SK-N-SH (cell line): ENCODE results near the gene GTPBP3. TPM values are rescaled to one million over a fixed set of nuclear protein-coding genes. Genes with fewer than 3 reads are reported as not detected.

Source experiments
- CTCF ChIA-PET: fragments of 300-600, 350-600 bp; formaldehyde crosslinking; extraction: SDS; loops from one replicate; lab custom pipeline; 2021; lab: Yijun Ruan, JAX
- POLR2A ChIA-PET: fragments of 350-600 bp; sonication (Branson Sonifier 250); formaldehyde crosslinking; extraction: SDS; loops from one replicate; lab custom pipeline; 2020; ENCODE audit warnings: antibody characterized with exemption, inconsistent platforms; lab: Yijun Ruan, JAX
- DNase-seq: peaks from one replicate; pipeline ENCODE4 v3.0.0; 2012
- H2AFZ ChIP-seq: fragments of 200-600 bp; sonication (generic); 2 replicates; pipeline ENCODE4 v1.8.1; 2016; ENCODE audit warnings: antibody characterized with exemption, mild to moderate bottlenecking, low read depth
- H3F3A ChIP-seq: fragments of 200-600 bp; sonication (generic); replicated peaks from 2 replicates; pipeline ENCODE3; 2016; ENCODE audit warnings: antibody characterized with exemption, mild to moderate bottlenecking; ENCODE audit not compliant: insufficient read depth
- H3K27ac ChIP-seq, 2 experiments: fragments of 200-500 bp in 1 of 2; fragments of 200-600 bp in 1 of 2; sonication (Bioruptor generic) in 1 of 2; sonication (generic), shearing (Covaris generic) in 1 of 2; 2 replicates each; pipeline versions ENCODE4 v1.5.1 to v1.6.1; 2014 to 2016; ENCODE audit warnings: low read depth in 2 of 2, inconsistent platforms in 1 of 2, low read length in 1 of 2, mild to moderate bottlenecking in 1 of 2, mixed read lengths in 1 of 2
- H3K27me3 ChIP-seq: fragments of 200-600 bp; sonication (generic), shearing (Covaris generic); 2 replicates; pipeline ENCODE4 v1.6.1; 2016; ENCODE audit warnings: mixed run types; ENCODE audit not compliant: insufficient read depth
- H3K36me3 ChIP-seq, 2 experiments: fragments of 200-500 bp in 1 of 2; fragments of 200-600 bp in 1 of 2; sonication (Bioruptor generic) in 1 of 2; sonication (generic) in 1 of 2; replicated peaks in 1 of 2; 2 replicates each; pipeline versions ENCODE3 to v1.5.1; 2014 to 2016; ENCODE audit warnings: low read length in 1 of 2, mild to moderate bottlenecking in 1 of 2; ENCODE audit not compliant: insufficient read depth in 2 of 2, control insufficient read depth in 1 of 2
- H3K4me1 ChIP-seq, 2 experiments: fragments of 200-500 bp in 1 of 2; fragments of 200-600 bp in 1 of 2; sonication (Bioruptor generic) in 1 of 2; sonication (generic), shearing (Covaris generic) in 1 of 2; 2 replicates each; pipeline versions ENCODE4 v1.5.1 to v1.6.1; 2014 to 2016; ENCODE audit warnings: low read depth in 1 of 2, low read length in 1 of 2, mixed run types in 1 of 2; ENCODE audit not compliant: insufficient read depth in 2 of 2, control insufficient read depth in 1 of 2
- H3K4me2 ChIP-seq: fragments of 200-600 bp; sonication (generic), shearing (Covaris generic); 2 replicates; pipeline ENCODE4 v1.6.1; 2017; ENCODE audit warnings: mixed run types
- H3K4me3 ChIP-seq, 2 experiments: fragments of 200-500 bp in 1 of 2; fragments of 200-600 bp in 1 of 2; sonication (Bioruptor generic) in 1 of 2; sonication (generic), shearing (Covaris generic) in 1 of 2; 2 replicates each; pipeline versions ENCODE4 v1.5.1 to v1.8.1; 2014 to 2016; ENCODE audit warnings: low read depth in 2 of 2, inconsistent platforms in 1 of 2, low read length in 1 of 2, mild to moderate bottlenecking in 1 of 2, mixed read lengths in 1 of 2, moderate library complexity in 1 of 2
- H3K79me2 ChIP-seq: fragments of 200-600 bp; sonication (generic); 2 replicates; pipeline ENCODE4 v1.8.1; 2017; ENCODE audit warnings: mild to moderate bottlenecking; ENCODE audit not compliant: insufficient read depth
- H3K9ac ChIP-seq: fragments of 200-600 bp; sonication (generic); 2 replicates; pipeline ENCODE4 v1.6.1; 2017; ENCODE audit warnings: mixed run types
- H3K9me2 ChIP-seq: fragments of 200-600 bp; sonication (generic); 2 replicates; pipeline ENCODE4 v1.6.1; 2017; ENCODE audit warnings: mixed run types
- H3K9me3 ChIP-seq: fragments of 200-600 bp; sonication (generic); 2 replicates; pipeline ENCODE4 v1.6.1; 2017; ENCODE audit warnings: mixed run types, mild to moderate bottlenecking, moderate library complexity
- H4K20me1 ChIP-seq: fragments of 200-600 bp; sonication (generic); 2 replicates; pipeline ENCODE4 v1.6.1; 2017; ENCODE audit warnings: mild to moderate bottlenecking, mixed run types; ENCODE audit not compliant: insufficient read depth
- CTCF ChIP-seq: fragments of 200-600 bp; sonication (generic); IDR thresholded peaks from 2 replicates; pipeline ENCODE4 v1.6.1; 2017; ENCODE audit warnings: antibody characterized with exemption, mild to moderate bottlenecking, moderate library complexity
- EP300 ChIP-seq, 2 experiments: IDR thresholded peaks; 2 replicates each; pipeline versions ENCODE4 v1.4.0 to v1.6.1; 2012; ENCODE audit warnings: borderline replicate concordance in 1 of 2, low read depth in 1 of 2, low read length in 1 of 2
- FOXJ3 ChIP-seq: sonication (generic); formaldehyde crosslinking; IDR thresholded peaks from 2 replicates; pipeline ENCODE4 v1.5.1; 2020; ENCODE audit warnings: mild to moderate bottlenecking, missing genetic modification reagents
- GABPA ChIP-seq: IDR thresholded peaks from 2 replicates; pipeline ENCODE4 v1.4.0; 2012; ENCODE audit warnings: low read depth, mild to moderate bottlenecking
- IRF3 ChIP-seq: fragments of 150-350 bp; IDR thresholded peaks from 2 replicates; pipeline ENCODE4 v1.6.1; 2016; ENCODE audit warnings: mild to moderate bottlenecking, low read depth, low read length
- JUND ChIP-seq: IDR thresholded peaks from 2 replicates; pipeline ENCODE4 v1.4.0; 2012
- MEF2A ChIP-seq: IDR thresholded peaks from 2 replicates; pipeline ENCODE4 v1.4.0; 2012; ENCODE audit warnings: low read depth, borderline replicate concordance
- RCOR1 ChIP-seq: fragments of 150-350 bp; IDR thresholded peaks from 2 replicates; pipeline ENCODE4 v1.6.1; 2017; ENCODE audit warnings: antibody characterized with exemption, low read length
- RFX5 ChIP-seq: IDR thresholded peaks from 2 replicates; pipeline ENCODE4 v1.6.1; 2012; ENCODE audit warnings: mild to moderate bottlenecking, improper control_type of control experiment, low read length
- RXRA ChIP-seq: IDR thresholded peaks from 2 replicates; pipeline ENCODE4 v1.4.0; 2012; ENCODE audit warnings: low read depth, mild to moderate bottlenecking, borderline replicate concordance
- SIN3A ChIP-seq: IDR thresholded peaks from 2 replicates; pipeline ENCODE4 v1.6.1; 2012; ENCODE audit warnings: low read depth, mild to moderate bottlenecking, low read length, moderate library complexity, borderline replicate concordance
- TCF12 ChIP-seq: IDR thresholded peaks from 2 replicates; pipeline ENCODE4 v1.4.0; 2012
- TEAD4 ChIP-seq: IDR thresholded peaks from 2 replicates; pipeline ENCODE4 v1.4.0; 2012; ENCODE audit warnings: mild to moderate bottlenecking, borderline replicate concordance; ENCODE audit not compliant: insufficient read depth
- USF1 ChIP-seq: IDR thresholded peaks from 2 replicates; pipeline ENCODE4 v1.4.0; 2012; ENCODE audit warnings: low read depth, borderline replicate concordance
- USF2 ChIP-seq: fragments of 150-350 bp; IDR thresholded peaks from 2 replicates; pipeline ENCODE4 v1.6.1; 2017; ENCODE audit warnings: antibody characterized with exemption, low read length, low read depth, borderline replicate concordance
- WGBS: methylation state at CpG from one replicate; pipeline ENCODE4 v1.1.6; 2017; ENCODE audit warnings: low lambda C conversion rate; 5-methylcytosine and 5-hydroxymethylcytosine counted together
- polyA plus RNA-seq, 3 experiments: library from polyadenylated mRNA; depleted of rRNA; stranded (reverse); fragments of >200 nt; gene quantifications; 2 replicates each; pipeline ENCODE4 v1.2.3, GENCODE V29; 2012

Gene GTPBP3
- polyA plus RNA-seq, 1 of the 3 experiments (the other 2 are of a cell fraction) = 21.6 TPM

GRCh38 chr19:17314007-17314593 lies 23.3 kb upstream of the GTPBP3 start:
- no peak overlapping the region for H3K4me2 ChIP-seq
- H3K79me2 ChIP-seq = peaks cover 49% of the 10 kb centered on the region
- no peaks in the 10 kb centered on the region for H3K27me3 ChIP-seq
- no peak overlapping the region for H3K9ac ChIP-seq
- peaks cover 6 to 8% of the 10 kb centered on the region in 2 experiments; a peak in 2 of 4 replicates for H3K4me1 ChIP-seq
- H2AFZ ChIP-seq = no peak overlapping the region
- ChIA-PET POLR2A (no interaction called here), CTCF (no interaction called here)
- WGBS = over 99% methylated on average over 15 of the region's 19 CpGs
- H3K36me3 ChIP-seq = peaks cover 14 to 30% of the 10 kb centered on the region in 2 experiments
- H3K27ac ChIP-seq = no peak overlapping the region
- H3K4me3 ChIP-seq = no peak overlapping the region
- no peaks in the 10 kb centered on the region for H3K9me3 ChIP-seq
- H3F3A ChIP-seq = peaks cover 7% of the 10 kb centered on the region
- no peak for DNase-seq
- peaks cover 17% of the 10 kb centered on the region for H4K20me1 ChIP-seq
- no peaks in the 10 kb centered on the region for H3K9me2 ChIP-seq
- TF ChIP-seq MEF2A = no peak
- TF ChIP-seq RXRA = no peak
- no peak for TF ChIP-seq SIN3A
- TF ChIP-seq CTCF = no peak
- no peak for TF ChIP-seq RFX5
- TF ChIP-seq FOXJ3 (CRISPR knock-in tag) = no peak
- TF ChIP-seq GABPA = no peak
- no peak for TF ChIP-seq USF2
- TF ChIP-seq RCOR1 = no peak
- no peak for TF ChIP-seq TCF12
- no peak for TF ChIP-seq IRF3
- TF ChIP-seq EP300 (IDR thresholded peaks at IDR 0.05; ENCODE audit: borderline replicate concordance in 1 of 2, low read depth in 1 of 2, low read length in 1 of 2) = no peak
- TF ChIP-seq USF1 = no peak
- TF ChIP-seq JUND = no peak
- no peak for TF ChIP-seq TEAD4
